HepG2 (cell line): ENCODE data around the gene NLGN3. TPM values are rescaled to one million over a fixed set of nuclear protein-coding genes. Genes with fewer than 3 reads are reported as not detected.

Source experiments
- ATAC-seq: fragments of 200-7000 bp; cut with Tn5 transposase; 3 replicates; pipeline ENCODE4 v1.9.1; 2020; ENCODE audit warnings: mild to moderate bottlenecking, moderate library complexity
- BruUV-seq: library from RNA; stranded (reverse); fragments of 400-500 nt; replicated peaks from 2 replicates; lab custom pipeline; 2021; lab: Mats Ljungman, UMichigan
- CTCF ChIA-PET: fragments of 300-600 bp; formaldehyde crosslinking; extraction: SDS; loops from one replicate; lab custom pipeline; 2021; ENCODE audit warnings: low total read pairs, inconsistent platforms, low intra/inter-chr PET ratio; lab: Yijun Ruan, JAX
- POLR2A ChIA-PET: fragments of 350-600 bp; sonication (Branson Sonifier 250); formaldehyde crosslinking; loops from one replicate; lab custom pipeline; 2020; ENCODE audit warnings: antibody characterized with exemption, inconsistent platforms; lab: Yijun Ruan, JAX
- DNase-seq: peaks from one replicate; pipeline ENCODE4 v3.0.0-alpha.2; 2015; ENCODE audit warnings: low spot score
- FAIRE-seq: peaks from 3 replicates; lab custom pipeline; 2011; peaks lifted over from hg19 to GRCh38; lab: Jason Lieb, UNC
- H2AFZ ChIP-seq: one replicate; pipeline ENCODE4 v1.6.1; 2011; ENCODE audit warnings: low read length, inconsistent platforms
- H3K27ac ChIP-seq: fragments of 300-600 bp; 3 replicates; pipeline ENCODE4 v1.8.0; 2011; ENCODE audit warnings: mixed run types, mild to moderate bottlenecking, mixed read lengths, low read length, inconsistent platforms; ENCODE audit not compliant: insufficient read depth; ENCODE audit errors: extremely low read length
- H3K27me3 ChIP-seq, 2 experiments: fragments of 200-600 bp in 1 of 2; 2 replicates in 1 of 2; 3 replicates in 1 of 2; pipeline versions ENCODE4 v1.6.0 to v1.8.0; 2011; ENCODE audit warnings: low read length in 2 of 2, mild to moderate bottlenecking in 2 of 2, moderate library complexity in 2 of 2, inconsistent platforms in 1 of 2; ENCODE audit not compliant: insufficient read depth in 2 of 2, control insufficient read depth in 1 of 2
- H3K36me3 ChIP-seq, 2 experiments: fragments of 200-600 bp in 1 of 2; replicated peaks in 1 of 2; 2 replicates in 1 of 2; 3 replicates in 1 of 2; pipeline versions ENCODE4 v1.5.1 to v1.8.0; 2011; ENCODE audit warnings: low read length in 2 of 2, inconsistent platforms in 1 of 2; ENCODE audit not compliant: insufficient read depth in 2 of 2, control insufficient read depth in 1 of 2
- H3K4me1 ChIP-seq: 2 replicates; pipeline ENCODE4 v1.5.1; 2012; ENCODE audit warnings: low read length, inconsistent platforms; ENCODE audit not compliant: insufficient read depth
- H3K4me2 ChIP-seq: 2 replicates; pipeline ENCODE4 v1.6.0; 2011; ENCODE audit warnings: low read depth, low read length, inconsistent platforms
- H3K4me3 ChIP-seq, 3 experiments: fragments of 200-600 bp in 1 of 3; sonication (generic), shearing (Covaris generic) in 1 of 3; replicated peaks in 1 of 3; 2 replicates each; pipeline ENCODE4 v1.5.1; 2011 to 2016; ENCODE audit warnings: low read length in 3 of 3, inconsistent platforms in 2 of 3, low read depth in 2 of 3, mild to moderate bottlenecking in 2 of 3, control low read depth in 1 of 3, mixed read lengths in 1 of 3; ENCODE audit not compliant: insufficient read depth in 1 of 3
- H3K79me2 ChIP-seq: one replicate; pipeline ENCODE4 v1.6.1; 2011; ENCODE audit warnings: low read length, inconsistent platforms; ENCODE audit not compliant: insufficient read depth
- H3K9ac ChIP-seq: 2 replicates; pipeline ENCODE4 v1.6.0; 2011; ENCODE audit warnings: mild to moderate bottlenecking, low read depth, low read length, inconsistent platforms; ENCODE audit not compliant: insufficient read depth
- H3K9me3 ChIP-seq: 2 replicates; pipeline ENCODE4 v1.5.1; 2012; ENCODE audit warnings: mild to moderate bottlenecking, low read length
- H4K20me1 ChIP-seq: 2 replicates; pipeline ENCODE4 v1.6.0; 2011; ENCODE audit warnings: inconsistent platforms, mild to moderate bottlenecking, low read length, moderate library complexity; ENCODE audit not compliant: insufficient read depth
- HBP1 ChIP-seq: IDR thresholded peaks from 2 replicates; pipeline ENCODE4 v1.6.1; 2016; ENCODE audit warnings: low read depth, control low read depth
- IKZF4 ChIP-seq: sonication (generic); formaldehyde crosslinking; IDR thresholded peaks from 2 replicates; pipeline ENCODE4 v1.5.1; 2020; ENCODE audit warnings: borderline replicate concordance, mild to moderate bottlenecking, low read depth, missing genetic modification reagents; ENCODE audit errors: not compliant biosample characterization
- IRF1 ChIP-seq: sonication (generic); formaldehyde crosslinking; IDR thresholded peaks from 2 replicates; pipeline ENCODE4 v1.4.0; 2020; ENCODE audit warnings: low read depth, mild to moderate bottlenecking, missing genetic modification reagents
- MLX ChIP-seq: IDR thresholded peaks from 2 replicates; pipeline ENCODE4 v1.6.1; 2016
- NR3C1 ChIP-seq: sonication (generic); formaldehyde crosslinking; IDR thresholded peaks from 2 replicates; pipeline ENCODE4 v1.4.0; 2020; ENCODE audit warnings: missing genetic modification reagents
- TFAP4 ChIP-seq: sonication (generic); IDR thresholded peaks from 2 replicates; pipeline ENCODE4 v1.6.1; 2016; ENCODE audit warnings: low read depth, borderline replicate concordance
- ZNF17 ChIP-seq: sonication (generic); formaldehyde crosslinking; IDR thresholded peaks from 2 replicates; pipeline ENCODE4 v1.5.0; 2020; ENCODE audit warnings: mild to moderate bottlenecking, missing genetic modification reagents
- ZNF446 ChIP-seq: sonication (generic); formaldehyde crosslinking; IDR thresholded peaks from 2 replicates; pipeline ENCODE4 v1.5.0; 2020; ENCODE audit warnings: mild to moderate bottlenecking, missing genetic modification reagents
- ZNF570 ChIP-seq: sonication (generic); formaldehyde crosslinking; IDR thresholded peaks from 2 replicates; pipeline ENCODE4 v1.4.0; 2020; ENCODE audit warnings: mild to moderate bottlenecking, missing genetic modification reagents, borderline replicate concordance
- WGBS: methylation state at CpG from one replicate; pipeline ENCODE4 v1.1.6; 2017; ENCODE audit warnings: low lambda C conversion rate; 5-methylcytosine and 5-hydroxymethylcytosine counted together
- in situ Hi-C: cut with HindIII; loops from 2 replicates; pipeline ENCODE4 v1.10.0; 2017; ENCODE audit warnings: low pct_unique_long_range_greater_than_20kb; ENCODE audit not compliant: extremely low pct_ligation_motif_present
- intact Hi-C: fragments of 100-400 bp; cut with micrococcal nuclease; formaldehyde crosslinking; loops from one replicate; pipeline ENCODE4 v1.10.0; 2022; ENCODE audit not compliant: unreplicated experiment
- polyA plus RNA-seq, 8 experiments: library from polyadenylated mRNA; depleted of rRNA in 3 of 8; stranded (reverse) in 7 of 8; unstranded in 1 of 8; fragments of >200 nt; fragmentation: Illumina TruSeq in 4 of 8; extraction: Trizol in 4 of 8; gene quantifications; 2 replicates each; pipeline versions ENCODE4 v1.2.1 to v1.2.3, GENCODE V29; 2011 to 2016; ENCODE audit warnings: low read depth in 4 of 8, missing spikeins in 1 of 8, mixed read lengths in 1 of 8; ENCODE audit not compliant: insufficient read depth in 1 of 8
- total RNA-seq, 5 experiments: library from RNA; depleted of rRNA; stranded (reverse); fragments of >200 nt; fragmentation: Illumina TruSeq; extraction: Trizol; gene quantifications; 2 replicates each; pipeline ENCODE4 v1.2.3, GENCODE V29; 2016; ENCODE audit warnings: low read depth in 1 of 5
- TF ChIP-seq, protein P1 (sequence below): sonication (generic); formaldehyde crosslinking; IDR thresholded peaks from 2 replicates; pipeline ENCODE4 v1.4.0; 2020; ENCODE audit warnings: missing genetic modification reagents, mild to moderate bottlenecking, borderline replicate concordance
- TF ChIP-seq, protein P2 (sequence below): sonication (generic); formaldehyde crosslinking; IDR thresholded peaks from 2 replicates; pipeline ENCODE4 v1.4.0; 2020; ENCODE audit warnings: missing genetic modification reagents

The NLGN3 gene
- total and polyA plus RNA-seq, 2 of the 13 experiments (the other 11 are each of a cell fraction or from before 2014, with no cell fraction given), result 0.04 to 0.16 TPM

DNA sequence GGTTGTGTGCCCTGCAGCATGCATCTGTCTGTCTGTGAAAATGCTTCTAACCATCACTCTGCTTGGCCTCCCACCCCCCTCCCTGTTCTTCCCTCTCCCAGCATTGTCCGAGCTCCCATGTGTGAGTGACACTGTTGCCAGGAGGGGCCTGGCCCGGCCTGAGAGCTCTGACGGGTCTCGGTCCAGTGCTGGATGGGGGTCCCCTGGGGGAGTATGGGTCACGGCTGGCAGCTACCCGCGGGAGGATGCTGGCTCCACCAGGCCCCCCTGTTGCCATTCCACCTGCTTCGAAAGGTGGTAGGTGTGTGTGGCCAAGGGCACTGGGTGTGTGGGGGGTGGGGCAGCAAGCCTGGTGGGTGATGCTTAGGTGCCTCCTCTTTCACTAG is 3.6 kb downstream of the NLGN3 start (continued):
- no peak for TF ChIP-seq IRF1

- H2AFZ ChIP-seq, result no peak overlapping the region
- H3K9me3 ChIP-seq, result no peaks in the 10 kb centered on the region
- no peaks in the 10 kb centered on the region for H3K36me3 ChIP-seq
- ATAC-seq (no peak), DNase-seq (no peak), FAIRE-seq (no peak)
- H3K9ac ChIP-seq, result no peak overlapping the region
- ChIA-PET POLR2A (no interaction called here), CTCF (no interaction called here)
- H3K27ac ChIP-seq, result no peak overlapping the region
- no peak overlapping the region for H3K4me2 ChIP-seq
- intact Hi-C loops, result loop anchor here (5.0 kb wide), 1 partner anchor 481 kb away; no protein-coding TSS in a partner anchor
- WGBS, result no CpG with 5 or more reads among the region's 7 CpGs
- no peaks in the 10 kb centered on the region for H3K79me2 ChIP-seq
- no peaks in the 10 kb centered on the region; a peak in 2 of 5 replicates for H3K27me3 ChIP-seq
- peaks cover 9% of the 10 kb centered on the region for H3K4me1 ChIP-seq
- no TSS peak for BruUV-seq
- H4K20me1 ChIP-seq, result no peaks in the 10 kb centered on the region
- H3K4me3 ChIP-seq, result no peak overlapping the region
- in situ Hi-C loops, result no loop called here
- no peak for TF ChIP-seq HBP1 (CRISPR knock-in tag)
- no peak for TF ChIP-seq ZNF570 (CRISPR knock-in tag)
- TF ChIP-seq ZNF17 (CRISPR knock-in tag), result no peak
- TF ChIP-seq TFAP4, result no peak
- TF ChIP-seq NR3C1, result no peak
- TF ChIP-seq ZNF446, result no peak
- TF ChIP-seq, protein P1, sequence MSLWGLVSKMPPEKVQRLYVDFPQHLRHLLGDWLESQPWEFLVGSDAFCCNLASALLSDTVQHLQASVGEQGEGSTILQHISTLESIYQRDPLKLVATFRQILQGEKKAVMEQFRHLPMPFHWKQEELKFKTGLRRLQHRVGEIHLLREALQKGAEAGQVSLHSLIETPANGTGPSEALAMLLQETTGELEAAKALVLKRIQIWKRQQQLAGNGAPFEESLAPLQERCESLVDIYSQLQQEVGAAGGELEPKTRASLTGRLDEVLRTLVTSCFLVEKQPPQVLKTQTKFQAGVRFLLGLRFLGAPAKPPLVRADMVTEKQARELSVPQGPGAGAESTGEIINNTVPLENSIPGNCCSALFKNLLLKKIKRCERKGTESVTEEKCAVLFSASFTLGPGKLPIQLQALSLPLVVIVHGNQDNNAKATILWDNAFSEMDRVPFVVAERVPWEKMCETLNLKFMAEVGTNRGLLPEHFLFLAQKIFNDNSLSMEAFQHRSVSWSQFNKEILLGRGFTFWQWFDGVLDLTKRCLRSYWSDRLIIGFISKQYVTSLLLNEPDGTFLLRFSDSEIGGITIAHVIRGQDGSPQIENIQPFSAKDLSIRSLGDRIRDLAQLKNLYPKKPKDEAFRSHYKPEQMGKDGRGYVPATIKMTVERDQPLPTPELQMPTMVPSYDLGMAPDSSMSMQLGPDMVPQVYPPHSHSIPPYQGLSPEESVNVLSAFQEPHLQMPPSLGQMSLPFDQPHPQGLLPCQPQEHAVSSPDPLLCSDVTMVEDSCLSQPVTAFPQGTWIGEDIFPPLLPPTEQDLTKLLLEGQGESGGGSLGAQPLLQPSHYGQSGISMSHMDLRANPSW (CRISPR knock-in tag), result no peak
- TF ChIP-seq IKZF4 (CRISPR knock-in tag), result no peak
- TF ChIP-seq, protein P2, sequence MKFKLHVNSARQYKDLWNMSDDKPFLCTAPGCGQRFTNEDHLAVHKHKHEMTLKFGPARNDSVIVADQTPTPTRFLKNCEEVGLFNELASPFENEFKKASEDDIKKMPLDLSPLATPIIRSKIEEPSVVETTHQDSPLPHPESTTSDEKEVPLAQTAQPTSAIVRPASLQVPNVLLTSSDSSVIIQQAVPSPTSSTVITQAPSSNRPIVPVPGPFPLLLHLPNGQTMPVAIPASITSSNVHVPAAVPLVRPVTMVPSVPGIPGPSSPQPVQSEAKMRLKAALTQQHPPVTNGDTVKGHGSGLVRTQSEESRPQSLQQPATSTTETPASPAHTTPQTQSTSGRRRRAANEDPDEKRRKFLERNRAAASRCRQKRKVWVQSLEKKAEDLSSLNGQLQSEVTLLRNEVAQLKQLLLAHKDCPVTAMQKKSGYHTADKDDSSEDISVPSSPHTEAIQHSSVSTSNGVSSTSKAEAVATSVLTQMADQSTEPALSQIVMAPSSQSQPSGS, result no peak
- no peak for TF ChIP-seq MLX (CRISPR knock-in tag)
These were observed 6.7 kb downstream of the NLGN3 start for GRCh38 chrX:71151366-71151765.
